ENCODE measurements around the gene NMT1.

NMT1 gene

DNA sequence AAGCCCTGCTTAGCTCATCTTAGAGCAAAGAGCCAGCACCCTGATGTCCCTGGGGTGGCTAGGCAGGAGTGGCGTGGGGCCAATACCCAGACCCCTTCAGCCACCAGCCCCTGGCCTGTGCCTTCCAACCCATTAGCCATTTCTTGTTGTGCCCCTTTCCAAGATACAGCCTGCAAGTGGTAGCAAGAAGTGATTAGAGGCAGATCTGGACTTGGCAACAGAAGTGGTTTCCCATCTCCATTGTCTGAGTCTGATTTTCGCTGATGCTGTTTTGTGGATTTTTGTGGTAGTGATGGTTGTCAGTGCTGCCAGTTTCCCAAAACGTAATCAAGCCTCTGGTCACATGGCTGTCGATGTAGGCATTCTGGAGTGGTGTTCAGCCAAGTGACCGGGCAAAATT lies 45.5 kb downstream of the NMT1 start:
- no peak for DNase-seq

DNA sequence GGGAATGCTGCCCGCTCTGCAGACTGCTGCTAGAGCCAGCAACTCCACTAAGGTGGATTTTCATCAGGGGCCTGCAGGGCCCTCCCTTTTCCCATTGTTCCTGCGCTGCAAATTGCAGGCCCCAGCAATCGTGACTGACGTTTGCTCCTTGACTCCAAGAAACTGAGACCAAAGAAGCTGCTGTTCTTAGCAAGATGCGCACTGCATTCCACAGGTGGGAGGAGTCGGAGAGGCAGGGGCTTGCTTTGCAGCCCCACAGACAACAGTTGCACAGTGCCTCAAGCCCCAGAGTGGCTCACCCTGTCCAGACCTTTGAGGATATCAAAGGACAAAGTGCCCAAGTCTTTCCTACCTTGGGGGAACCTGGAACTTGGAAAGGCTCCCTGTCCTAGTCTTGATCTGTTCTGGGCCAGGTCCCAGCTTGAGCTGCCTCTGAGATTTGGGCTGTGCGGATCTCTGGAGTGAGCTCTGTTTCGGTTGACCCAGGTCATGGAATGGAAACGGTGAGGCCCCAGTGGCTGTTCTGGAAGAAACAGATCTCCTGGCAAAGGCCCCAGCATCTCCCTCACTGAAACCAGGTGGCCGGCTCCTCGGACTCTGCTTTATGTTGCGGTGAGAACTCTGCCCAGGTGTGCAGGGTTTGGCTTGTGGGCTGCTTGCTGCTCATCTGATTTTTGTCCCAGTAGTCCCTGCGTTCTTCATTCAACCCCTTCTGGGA lies 46.3 kb downstream of the NMT1 start:
- no peak for DNase-seq

DNA sequence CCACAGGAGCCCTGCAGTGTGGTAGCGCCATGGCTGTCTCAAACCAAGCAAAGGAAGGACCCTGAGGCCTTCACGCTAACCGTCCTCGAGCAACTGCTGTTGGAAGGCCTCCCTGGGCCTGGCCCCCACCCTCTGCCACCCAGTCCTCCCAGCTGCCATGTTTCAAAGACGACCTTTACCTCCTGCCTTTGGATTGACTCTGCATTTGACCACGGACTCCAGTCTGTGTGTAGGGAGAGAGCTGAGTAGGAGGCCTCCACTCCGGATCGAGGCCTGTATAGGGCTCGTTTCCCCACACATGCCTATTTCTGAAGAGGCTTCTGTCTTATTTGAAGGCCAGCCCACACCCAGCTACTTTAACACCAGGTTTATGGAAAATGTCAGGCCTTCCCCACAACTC lies 46.9 kb downstream of the NMT1 start:
- no peak for DNase-seq

DNA sequence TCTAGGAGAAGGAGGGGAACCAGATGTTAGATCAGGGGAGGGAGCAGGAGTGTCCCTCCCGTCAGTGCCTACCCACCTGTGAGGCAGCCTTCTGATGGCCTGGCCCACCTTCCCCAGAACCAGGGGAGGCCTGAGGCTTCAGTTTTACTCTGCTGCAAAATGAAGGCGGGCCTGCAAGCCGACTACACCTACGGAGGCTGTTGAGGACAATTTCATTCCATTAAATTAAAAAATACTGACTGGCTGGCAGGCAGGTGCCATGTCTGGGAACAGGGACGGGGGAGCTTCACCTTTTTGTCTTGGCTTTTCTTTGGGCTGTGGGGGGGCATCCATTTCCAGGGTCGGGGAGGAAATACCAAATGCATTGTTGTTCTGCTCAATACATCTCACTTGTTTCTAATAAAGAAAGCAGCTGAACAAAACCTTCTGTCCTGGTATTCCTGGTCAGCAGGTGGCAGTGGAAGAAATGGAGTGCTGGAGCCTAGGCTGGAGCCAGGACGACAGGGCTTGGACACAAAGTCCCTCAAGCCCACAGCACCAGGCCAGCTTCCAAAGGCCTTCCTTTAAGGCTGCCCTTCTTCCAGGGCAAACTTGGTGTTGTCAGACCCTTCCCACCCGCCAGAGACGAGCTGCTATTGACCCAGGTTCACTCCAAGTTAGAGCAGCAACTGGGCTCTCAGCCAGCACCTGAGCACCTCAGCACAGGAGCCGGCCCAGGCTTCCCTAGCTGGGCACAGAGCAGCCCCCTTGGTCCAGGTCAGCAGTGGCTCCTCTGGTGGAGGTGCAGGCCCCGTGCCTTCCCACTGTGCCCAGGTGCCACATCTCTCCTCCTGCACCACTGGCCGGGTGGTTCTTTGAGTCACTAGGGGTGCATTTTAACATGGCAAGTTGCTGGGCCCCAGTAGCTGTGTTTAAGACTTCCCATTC lies 47.7 kb downstream of the NMT1 start:
- DNase-seq: no peak

DNA sequence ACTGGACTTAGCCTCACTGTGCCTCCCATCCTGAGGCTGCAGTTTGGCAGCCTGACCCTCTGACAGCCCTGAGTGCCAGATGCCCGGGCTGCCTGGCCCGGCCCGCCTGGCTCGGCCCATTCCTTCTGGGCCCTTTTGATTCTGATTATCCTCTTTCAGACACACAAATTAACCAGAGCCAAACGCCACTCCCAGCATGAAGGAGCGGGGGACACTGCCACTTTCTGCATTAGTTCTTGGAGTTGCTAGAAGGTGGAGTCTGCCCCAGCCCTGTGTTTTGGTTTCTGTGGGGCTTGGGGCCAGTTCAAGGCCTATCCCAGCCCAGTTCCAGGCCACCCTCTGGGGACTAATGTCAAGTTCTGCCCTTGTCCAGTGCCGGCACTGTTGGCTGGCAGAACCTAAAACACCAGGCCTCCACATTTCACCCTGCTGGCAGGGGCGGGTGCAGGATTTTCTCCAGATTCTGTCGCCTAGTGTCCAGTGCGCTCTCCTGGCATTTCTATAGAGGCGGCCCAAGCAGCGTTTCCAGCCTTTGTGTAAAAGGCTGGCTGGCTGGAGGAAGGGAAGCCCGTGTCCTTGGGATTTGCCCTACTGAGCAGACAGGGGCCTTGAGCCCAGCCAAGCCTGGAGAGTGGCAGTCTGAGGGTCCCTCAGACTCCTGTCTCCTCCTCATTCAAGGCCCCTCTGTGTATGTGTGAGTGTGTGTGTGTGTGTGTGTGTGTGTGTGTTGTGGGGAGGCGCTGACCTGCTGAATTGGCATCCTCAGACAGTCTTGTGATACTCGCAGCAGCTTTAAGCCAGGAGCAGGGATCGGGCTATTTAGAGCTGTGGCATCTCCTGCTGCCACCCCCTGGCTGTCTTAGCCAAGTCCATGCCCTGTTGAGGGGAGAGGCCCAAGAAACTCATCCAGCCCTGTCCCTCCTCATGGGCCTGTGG lies 49.8 kb downstream of the NMT1 start:
- DNase-seq: no peak

DNA sequence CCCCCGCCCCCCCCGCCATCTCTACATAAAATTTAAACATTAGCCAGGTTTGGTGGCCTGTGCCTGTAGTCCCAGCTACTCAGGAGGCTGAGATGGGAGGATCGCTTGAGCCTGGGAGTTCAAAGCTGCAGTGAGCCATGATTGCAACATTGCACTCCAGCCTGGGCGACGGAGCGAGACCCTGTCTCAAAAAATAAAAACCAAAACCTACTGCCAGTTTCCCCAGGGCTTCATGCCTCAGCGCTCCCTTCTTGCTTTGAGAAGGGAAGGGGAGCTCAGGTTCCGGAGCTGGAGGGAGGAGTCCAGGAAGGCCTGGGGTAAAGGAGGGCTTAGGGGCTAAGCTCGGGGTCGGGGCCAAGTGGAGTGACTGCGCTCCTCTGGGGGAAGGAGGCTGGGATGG lies 50.7 kb downstream of the NMT1 start:
- DNase-seq: no peak

DNA sequence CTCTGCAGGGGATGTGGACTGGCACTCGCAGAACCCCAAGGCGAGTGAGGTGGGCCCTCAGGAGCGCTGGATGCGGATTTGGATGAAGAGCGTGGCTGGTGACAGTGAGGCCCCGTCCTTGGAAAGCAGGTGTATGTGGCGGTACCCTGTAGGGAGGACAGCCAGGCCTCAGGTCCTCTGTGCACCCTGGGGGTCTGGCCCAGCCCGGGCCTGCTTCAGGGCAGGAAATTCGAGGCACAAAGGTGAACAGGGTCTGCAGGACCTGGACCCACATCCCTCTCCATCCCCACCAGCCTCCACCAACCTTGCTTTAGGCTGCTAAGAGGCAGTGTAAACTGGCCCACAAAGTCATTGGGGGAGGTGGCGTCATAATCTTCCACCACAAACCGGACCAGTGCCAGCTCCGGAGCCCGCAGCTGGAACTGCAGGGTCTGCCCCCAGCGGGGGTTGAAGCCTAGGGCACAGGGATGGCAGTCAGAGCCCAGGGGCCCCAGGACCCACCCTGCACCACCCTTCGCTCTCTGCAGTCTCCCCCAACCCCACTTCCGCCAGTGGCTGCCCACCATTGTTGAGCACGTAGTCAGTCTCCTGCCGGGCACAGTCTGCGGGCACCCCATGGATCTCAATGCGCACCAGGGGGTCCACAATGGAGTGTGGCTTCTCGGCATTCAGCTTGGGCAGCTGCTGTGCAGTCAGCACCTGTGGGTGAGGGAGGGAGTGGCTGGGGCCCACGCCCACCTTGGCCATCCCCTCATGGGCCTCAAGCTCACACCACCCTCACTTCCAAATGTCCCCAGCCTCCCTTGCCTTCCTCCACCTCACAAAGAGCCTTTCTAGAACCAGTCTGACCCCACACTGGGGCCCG lies 51.7 kb downstream of the NMT1 start:
- DNase-seq: no peak

DNA sequence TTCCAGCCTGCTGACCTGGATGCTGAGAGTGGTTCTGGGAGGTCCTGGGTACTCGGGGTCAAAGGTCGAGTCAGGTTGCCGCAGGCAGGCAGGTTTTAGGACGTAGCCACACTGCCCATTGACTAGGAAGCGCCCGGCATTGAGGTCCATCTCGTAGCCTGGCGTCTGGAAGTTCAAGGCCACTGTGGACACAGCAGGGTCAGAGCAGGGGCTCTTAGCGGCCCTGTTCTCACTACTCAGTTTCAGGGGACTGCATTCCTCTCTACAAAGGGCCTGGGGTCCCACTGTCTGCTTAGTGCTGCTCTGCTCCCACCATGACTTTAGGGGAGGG lies 52.3 kb downstream of the NMT1 start:
- no peak for DNase-seq

DNA sequence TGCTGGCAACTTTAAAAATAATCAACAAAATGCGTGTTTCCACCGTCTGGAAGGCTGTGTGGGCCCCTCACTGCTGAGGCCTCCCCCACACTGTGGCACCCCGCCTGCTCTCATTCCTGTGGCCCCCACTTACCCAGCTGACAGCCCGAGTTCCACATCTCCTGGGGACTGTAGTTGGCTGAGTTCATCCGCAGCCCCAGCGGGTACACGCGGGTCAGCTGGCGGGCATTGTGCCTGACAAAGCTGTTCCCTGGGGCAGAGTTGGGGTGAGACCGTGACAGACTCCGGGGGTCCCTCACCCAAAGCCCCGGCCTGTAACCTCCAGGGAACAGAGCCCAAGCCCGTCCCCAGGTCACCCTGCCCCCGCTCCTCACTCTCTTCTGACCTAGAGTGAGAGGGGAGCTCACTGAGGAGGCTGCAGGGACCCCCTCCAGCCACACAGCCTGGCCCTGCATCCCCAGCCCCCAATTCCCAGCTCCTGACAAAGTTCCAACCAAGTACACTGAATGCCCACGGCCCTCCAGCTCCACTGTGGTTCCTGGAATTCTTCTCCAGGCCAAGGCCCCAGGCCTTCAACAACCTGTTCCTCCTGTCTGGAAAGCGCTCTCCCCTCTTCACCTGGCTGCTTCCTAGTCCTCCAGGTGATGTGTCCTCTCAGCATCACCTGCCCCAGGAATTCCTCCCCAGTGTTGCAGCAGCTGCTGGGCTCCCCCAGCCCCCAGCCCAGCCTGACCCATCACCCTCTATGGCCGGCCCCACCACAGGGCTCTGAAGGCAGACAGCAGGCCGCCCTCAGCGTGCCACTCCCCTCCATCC lies 53.2 kb downstream of the NMT1 start:
- DNase-seq: no peak

DNA sequence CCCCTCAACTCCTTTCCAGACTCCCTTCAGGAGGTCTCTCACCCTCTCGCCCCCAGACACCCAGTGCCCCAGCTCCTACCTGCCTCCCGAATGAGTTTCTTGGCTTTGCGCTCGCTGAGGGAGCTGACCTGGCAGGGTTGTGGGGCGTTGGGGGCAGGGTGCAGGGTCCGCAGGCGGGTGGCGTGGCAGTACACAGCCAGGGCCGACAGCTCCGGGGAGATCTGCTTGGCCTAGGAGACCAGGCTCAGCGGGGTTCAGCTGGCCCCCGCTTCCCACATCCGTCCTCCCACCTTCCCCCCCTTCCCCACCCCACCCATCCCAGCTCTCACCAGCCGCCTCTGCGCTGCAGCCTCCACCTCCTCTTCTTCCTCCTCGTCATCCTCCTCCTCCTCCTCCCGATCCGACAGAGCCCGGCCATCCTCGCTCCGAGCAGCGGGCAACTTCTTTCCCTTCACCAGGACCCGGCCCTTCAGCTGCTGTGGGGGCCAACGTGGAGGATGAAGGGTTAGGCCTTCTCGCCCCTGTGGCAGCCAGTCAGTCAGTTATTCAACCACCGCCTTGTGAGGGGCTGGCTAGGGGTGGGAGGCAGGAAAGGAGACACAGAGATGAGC lies 54.0 kb downstream of the NMT1 start:
- no peak for DNase-seq

DNA sequence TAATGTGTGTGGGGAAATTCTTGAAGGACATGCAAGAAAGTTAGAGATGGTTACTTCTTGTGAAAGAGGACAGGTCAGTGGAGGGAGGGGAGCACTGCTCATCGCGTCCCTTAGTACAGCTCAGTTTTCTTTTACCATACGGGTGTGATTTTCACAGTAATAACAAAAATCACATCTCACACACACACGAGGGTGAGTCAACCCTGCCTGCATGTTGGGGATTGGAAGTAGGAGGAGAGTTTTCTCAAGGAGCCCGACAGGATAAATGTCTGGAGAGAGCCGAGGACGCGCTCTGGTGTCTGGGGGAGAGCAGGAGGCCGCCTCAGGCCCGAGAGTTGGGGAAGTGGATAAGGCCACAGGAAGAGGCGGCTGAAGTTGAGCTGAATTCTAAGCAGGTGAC lies 54.8 kb downstream of the NMT1 start:
- no peak for DNase-seq

DNA sequence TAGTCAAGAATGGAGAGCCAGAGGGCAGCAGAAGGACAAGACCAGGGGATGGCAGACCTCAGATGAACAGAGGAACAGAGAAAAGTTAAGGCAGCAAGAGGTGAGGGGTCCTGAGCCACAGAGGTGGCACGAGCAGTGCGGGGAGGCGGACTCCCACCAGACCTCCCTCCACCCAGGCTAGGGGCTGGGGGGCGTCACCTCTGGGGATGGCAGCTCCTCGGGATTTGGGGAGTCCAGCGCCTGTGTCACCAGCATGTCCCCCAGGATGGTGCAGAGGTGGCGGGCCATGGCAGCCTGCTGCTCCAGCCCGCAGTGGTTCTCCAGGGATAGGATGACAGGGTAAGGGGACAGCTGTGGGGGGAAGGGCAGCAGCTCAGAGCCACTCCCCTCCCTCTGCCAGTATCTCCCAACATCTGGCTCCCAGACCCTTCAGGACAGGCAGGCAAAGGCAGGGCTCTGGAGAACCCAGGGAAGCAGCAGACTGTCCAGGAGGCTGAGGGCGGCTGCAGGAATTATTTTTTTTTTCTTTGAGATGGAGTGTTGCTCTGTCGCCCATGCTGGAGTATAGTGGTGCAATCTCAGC lies 55.4 kb downstream of the NMT1 start:
- DNase-seq: no peak

DNA sequence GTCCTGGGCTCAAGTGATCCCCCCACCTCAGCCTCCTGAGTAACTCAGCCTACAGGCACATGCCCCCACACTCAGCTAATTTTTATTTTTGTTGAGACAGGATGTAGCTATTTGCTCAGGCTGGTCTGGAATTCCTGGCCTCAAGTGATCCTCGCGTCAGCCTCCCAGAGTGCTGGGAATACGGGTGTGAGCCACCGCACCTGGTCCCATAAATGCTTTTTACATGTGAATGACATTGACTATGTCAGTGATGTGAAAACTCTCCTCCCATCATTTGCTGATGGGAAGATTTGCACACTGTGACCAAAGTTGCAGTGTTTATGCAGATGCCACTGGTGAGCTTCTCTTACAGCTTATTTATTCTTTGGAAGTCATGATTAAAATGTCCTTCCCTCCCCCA lies 56.2 kb downstream of the NMT1 start:
- DNase-seq: no peak

DNA sequence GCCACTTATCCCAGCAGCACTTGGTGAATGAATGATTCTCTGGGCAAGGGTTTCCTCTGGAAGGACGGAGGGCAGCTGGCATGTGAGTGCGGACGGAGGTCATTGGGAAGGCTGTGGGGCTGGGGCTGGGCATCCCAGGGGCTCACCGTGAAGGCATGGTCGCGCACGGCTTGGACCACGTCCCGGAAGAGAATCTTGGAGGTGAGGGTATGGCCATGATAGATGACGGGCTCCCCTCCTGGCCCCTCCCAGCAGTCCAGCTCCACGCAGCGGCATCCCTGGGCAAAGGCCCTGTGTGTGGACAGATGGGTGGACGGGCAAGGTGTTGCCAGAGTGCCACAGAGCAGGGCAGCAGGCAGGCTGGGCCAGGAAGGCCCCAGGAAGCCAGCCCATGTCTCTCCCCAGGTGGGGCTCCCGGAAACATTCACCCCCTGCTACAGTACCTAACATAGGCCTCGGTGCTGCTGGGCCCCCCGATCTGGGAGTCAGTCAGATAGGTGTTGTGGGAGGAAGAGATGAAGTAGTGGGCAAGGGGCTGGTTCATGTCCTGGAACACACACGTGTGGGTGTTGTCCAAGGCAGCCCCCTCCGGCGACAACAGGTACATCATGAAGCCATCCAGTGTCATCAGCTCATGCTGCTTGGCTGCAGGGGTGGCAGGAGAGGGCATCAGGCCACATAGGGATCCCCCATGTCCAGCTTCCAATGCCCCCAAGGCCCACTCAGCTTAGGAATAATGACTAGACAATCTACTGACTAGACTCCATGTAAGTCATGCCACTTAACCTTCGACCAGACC lies 56.9 kb downstream of the NMT1 start:
- DNase-seq: no peak

DNA sequence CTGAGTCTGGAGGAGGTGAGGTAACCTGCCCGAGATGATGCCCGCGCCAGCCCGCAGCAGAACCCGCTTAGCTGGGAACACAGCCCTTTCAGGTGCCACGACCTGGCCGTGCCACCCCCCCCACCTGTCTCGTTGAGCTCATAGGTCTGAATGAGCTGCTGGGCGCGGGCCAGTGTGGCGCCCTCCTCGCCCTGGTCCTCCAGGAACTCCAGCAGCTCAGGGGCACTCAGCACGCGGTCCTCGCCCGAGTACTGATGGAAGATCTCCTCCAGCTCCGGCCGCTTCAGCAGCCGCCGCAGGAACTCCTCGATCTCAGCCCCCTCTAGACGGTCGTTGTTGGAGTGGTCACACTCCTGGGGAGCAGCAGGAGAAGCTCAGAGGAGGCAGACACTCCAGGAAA lies 57.6 kb downstream of the NMT1 start:
- no peak for DNase-seq

DNA sequence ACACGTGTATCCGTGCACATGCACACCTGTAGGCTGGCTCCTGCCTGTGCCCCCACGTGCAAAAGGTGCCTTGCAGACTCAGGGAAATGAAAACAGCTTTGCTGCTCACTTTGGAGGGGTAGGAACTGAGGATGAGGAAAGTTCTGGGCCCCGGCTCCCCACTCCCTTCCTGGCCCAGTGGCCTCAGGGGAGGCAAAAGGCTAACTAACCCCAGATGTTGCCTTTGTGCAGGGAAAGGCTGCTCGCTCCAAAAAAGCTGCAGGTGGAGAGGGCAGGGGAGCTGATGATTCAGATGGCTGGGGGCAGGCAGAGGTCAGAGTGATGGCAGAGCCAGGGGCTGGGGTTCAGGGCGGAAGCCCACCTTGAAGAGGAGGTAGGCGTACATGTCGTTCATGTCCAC lies 58.8 kb downstream of the NMT1 start:
- no peak for DNase-seq

DNA sequence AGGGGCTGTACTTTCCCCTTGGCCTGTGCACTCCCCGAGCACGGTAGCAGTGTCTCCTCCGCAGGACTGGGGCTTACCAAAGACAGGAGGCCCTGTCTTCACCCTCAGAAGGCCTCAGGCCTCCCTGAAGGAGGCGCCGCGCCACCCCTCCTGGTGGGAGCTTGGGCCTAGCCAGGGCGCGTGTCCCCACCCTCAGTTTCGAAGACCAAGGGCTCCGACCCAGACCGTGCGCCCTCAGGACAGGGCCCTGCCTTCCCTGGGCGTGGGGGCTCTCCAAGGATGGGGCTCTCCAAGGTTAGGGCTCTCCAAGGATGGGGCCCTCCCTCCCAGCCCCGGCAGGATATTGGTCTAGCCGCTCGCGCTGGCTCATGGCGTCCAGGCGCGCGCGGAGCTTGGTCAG lies 59.4 kb downstream of the NMT1 start:
- no peak for DNase-seq

DNA sequence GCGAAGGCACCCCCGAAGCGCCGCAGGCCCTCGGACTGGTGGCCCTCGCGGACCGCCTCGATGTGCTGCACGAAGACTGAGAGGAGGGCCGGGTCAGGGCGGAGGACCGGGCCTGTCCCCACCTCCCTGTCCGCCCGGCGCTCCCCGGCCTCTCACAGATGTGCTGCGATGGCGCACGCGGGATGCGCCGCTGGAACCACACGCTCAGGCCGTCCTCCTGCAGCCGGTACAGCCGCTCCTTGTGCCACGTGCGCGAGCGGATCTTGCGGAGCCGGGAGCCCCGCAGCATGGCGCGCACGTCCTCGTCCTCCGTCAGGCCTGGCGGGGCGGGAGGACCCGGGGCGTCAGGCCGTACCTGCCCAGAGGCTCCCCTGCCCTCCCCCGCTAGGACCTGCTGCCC lies 59.9 kb downstream of the NMT1 start:
- DNase-seq: no peak

DNA sequence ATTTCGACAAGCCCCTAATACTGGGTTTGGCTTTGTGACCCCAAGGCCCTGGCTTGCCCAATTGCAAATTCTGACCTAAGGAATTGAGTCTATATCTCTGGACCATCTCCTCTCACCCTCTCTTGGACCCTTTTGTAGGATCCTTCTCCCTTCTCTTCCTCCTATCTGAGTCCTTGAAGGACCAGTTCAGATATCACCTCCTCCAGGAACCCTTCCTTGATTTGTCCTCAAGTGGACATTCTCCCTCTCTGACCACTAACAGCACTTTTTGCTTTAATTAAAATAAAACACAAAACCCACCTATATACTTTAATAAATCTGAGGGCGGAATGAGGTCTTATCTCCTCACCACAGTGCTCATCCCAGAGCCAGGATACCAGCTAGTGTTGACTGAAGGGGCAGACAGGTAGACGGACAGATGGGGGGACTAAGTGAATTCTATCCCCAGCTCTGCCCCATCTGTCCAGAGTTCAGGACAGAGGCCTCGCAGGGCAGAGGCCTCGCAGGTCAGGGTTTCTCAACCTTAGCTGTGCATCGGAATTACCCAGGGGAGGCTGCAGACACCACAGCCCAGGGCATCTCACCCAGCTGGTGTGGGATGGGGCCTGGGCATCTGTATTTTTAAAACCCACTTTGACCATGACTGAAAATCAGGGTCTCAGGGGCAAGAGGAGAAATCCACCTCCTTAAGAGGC lies 62.1 kb downstream of the NMT1 start:
- no peak for DNase-seq

All from amniotic stem cell (primary cell).